Epithelial cell of prostate (primary cell): Measurements from ENCODE around the gene ATP11A.
"Not testable (repeated sequence)": the region's sequence is repeated elsewhere in the genome, so short reads cannot be mapped to it uniquely, and the experiment has no call there.

Experiments used
- DNase-seq: peaks from one replicate; pipeline ENCODE4 v3.0.0-alpha.2; 2011; ENCODE audit warnings: low read depth, low spot score
- H3K27ac ChIP-seq: fragments of 450-650 bp; 2 replicates; pipeline ENCODE4 v1.5.1; 2017; ENCODE audit warnings: mild to moderate bottlenecking

ATP11A gene

GRCh38 chr13:112706171-112706570 is 16.3 kb downstream of the ATP11A start:
- no peak overlapping the region for H3K27ac ChIP-seq
- DNase-seq = no peak

DNA sequence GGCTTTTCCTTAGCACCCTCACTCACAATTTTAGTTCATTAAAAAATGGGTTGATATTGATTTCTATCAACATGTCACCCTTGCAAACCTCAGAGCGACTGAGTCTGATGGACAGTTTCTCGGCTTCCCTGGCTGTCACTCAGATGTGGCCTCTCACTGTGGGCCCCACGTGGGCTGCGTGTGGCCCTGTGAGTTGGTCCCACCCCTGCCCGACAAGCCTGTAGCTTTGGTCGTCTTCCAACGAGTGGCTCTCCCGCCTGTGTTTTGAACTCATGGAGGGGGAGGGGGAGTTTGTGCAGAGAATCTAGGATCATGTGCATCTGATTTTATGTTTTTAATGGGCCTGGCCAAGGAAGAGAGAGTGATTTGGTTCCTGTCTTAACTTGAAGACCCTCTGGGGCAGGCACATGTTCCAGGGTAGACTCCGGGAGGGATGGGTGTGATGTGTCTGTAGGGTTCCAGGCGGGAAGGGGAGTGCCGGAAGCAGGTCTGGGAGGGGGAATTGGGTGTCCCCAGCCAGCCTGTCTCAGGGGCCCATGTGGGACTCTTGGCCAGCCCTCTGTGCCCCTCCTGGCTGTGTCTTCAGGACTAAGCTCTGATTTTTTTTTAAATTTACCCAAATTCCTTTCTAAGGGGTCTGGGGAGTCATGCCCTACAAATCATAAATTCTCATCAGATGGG is 18.9 kb downstream of the ATP11A start:
- no peak for DNase-seq
- no peak overlapping the region for H3K27ac ChIP-seq

DNA sequence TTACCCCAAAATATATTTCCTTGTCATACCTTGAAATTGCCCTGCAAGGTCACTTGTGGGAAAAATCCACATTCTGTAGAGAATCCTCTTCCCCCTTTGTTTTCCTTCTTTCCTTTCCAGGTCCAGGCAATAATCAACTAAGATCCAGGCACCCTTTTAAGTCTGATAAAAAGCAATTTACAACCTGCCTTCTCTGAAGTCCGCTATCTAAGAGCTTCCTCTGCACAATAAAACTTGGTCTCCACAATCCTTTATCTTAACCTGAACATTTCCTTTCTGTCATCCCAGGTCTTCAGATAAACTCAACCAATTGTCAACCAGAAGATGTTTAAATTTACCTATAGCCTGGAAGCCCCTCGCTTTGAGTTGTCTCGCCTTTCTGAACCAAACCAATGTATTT is 19.5 kb downstream of the ATP11A start:
- not testable (repeated sequence) for H3K27ac ChIP-seq, DNase-seq

- no peak overlapping the region for H3K27ac ChIP-seq
- DNase-seq = no peak
These were observed 20.3 kb downstream of the ATP11A start for GRCh38 chr13:112709825-112710783.

GRCh38 chr13:112710855-112711527 is 21.2 kb downstream of the ATP11A start:
- DNase-seq = no peak
- H3K27ac ChIP-seq = peak overlapping the region; percentile 36

GRCh38 chr13:112711528-112712265 is 21.9 kb downstream of the ATP11A start:
- H3K27ac ChIP-seq = peak overlapping the region; percentile 36
- DNase-seq = peak; percentile 60

DNA sequence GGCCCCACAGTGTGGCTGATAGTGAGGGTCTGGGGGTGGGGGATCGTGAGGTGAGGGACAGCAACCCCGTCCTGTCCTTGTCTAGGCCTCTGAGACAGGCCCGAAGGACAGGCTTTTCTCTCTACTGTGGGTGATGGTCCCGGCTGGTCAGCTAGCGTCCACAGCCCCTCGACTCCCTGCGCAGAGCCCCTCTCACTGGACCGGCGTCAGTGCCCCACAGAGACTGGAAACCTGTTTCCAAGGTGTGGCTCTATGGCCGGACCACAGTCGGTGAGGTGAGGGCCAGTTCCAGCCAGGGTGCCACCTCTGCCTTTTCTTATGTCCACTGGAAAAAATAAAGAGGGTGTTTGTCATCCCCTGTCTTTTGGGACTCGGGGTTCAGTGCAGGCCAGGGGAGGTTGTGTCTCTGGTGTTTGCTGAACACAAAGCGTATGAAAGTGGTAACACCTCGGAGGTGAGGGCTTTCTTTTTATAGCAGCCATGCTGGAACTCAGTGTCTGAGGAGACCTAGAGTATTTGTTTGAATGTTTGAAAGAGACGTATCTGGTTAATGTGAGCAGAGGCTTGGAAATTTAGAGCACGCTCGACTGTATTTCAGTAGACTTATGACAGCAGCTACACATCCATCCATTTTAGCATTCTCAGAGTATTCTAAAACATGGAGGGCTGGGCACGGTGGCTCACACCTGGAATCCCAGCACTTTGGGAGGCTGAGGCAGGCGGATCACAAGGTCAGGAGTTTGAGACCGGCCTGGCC is 22.8 kb downstream of the ATP11A start:
- no peak for DNase-seq
- H3K27ac ChIP-seq = no peak overlapping the region

DNA sequence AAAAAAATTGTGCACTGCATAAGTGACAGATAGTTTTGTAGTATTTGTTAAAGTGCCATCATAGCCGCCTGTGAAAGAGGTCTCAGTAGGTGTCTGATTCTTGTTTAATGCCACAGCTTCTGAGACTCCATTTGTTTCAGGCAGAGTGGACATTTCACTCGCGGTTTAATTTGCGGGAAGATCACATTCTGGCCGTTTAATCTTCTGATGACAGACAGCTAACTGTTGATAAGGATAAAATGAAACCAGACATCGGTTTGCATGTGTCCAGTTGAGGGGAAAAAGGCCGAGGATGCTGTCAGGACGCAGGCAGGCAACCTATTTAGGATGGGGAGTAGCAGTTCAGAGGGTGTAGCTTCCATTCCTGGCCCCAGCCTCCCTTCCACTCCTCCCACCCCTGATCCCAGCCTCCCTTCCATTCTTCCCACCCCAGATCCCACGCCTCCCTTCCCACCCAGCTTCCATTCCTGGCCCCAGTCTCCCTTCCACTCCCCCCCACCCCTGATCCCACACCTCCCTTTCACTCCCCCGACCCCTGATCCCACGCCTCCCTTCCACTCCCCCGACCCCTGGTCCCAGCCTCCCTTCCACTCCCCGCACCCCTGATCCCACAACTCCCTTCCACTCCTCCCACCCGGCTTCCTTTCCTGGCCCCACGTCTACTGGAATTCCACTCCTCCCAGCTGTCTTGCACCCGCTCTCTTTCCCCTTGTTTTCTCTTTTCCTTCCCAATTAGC is 23.8 kb downstream of the ATP11A start:
- no peak for DNase-seq
- no peak overlapping the region for H3K27ac ChIP-seq

GRCh38 chr13:112714376-112715174 is 24.7 kb downstream of the ATP11A start:
- no peak overlapping the region for H3K27ac ChIP-seq
- DNase-seq = no peak

DNA sequence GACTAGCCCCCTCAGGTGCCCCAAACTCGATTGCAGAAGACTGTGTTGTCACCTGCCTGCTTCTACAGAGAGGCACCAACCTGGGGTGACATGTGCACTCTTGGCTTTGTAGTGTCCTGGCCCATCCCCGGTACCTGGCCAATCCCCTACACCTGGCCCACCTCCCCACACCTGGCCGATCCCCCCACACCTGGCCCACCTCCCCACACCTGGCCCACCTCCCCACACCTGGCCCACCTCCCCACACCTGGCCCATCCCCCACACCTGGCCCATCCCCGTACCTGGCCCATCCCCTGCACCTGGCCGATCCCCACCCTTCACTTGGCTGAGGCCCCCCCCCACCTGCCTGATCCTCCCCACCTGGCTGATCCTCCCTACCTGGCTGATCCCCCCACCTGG is 25.4 kb downstream of the ATP11A start:
- H3K27ac ChIP-seq = no peak overlapping the region
- no peak for DNase-seq

DNA sequence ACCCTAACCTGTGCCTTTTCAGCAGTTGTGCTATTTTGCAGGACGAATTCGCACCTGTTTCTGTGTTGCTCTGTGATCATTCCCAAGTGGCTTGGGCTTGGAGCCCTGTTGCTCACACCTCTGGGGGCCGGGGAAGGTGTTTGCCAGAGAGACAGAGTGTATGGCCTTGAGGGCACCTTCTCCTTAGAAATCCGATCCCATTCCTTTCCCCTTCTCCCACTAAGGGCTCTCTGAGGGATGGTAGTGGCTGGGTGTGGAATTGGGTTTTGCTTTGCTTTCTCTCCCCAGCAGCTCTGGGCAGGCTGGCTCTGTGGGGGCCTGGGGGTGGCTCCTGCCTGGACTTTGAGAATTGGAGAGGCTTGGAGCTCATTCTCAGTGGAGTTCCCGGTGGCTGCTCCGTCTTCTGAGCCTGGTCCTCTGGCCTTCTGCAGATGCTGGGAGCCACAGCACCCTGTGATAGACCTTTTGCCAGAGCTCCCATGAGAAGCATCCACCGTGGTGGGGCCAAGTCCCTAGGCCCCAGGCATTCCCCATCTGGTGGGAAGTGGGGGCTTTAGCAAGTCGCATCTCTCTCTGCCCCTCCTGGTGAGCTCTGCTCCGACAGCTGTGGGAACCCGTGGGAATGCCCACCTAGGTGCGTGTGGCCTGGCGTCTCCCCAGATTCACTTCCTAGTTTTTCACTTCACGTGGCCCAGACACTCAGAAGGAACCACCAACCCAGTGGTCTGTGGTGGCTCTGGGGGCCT is 26.1 kb downstream of the ATP11A start:
- no peak overlapping the region for H3K27ac ChIP-seq
- no peak for DNase-seq

DNA sequence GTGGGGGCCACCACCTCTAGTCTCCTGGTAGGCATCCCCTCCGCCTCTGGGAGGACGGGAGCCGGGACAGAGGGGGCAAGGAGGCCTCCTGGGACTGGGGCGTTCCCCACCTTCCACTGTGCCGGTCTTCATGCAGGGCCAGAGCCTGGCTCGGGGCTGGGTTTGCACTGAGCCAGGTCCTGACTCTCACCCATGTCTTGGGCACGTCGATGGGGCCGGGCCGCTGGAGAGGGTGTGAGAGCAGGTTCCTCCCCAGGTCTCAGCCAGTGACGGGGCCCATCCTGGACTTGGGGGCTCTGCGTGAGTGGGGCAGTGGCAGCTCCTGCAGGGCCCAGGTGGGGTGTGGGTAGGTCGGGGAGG is 26.6 kb downstream of the ATP11A start:
- H3K27ac ChIP-seq = no peak overlapping the region
- DNase-seq = no peak

DNA sequence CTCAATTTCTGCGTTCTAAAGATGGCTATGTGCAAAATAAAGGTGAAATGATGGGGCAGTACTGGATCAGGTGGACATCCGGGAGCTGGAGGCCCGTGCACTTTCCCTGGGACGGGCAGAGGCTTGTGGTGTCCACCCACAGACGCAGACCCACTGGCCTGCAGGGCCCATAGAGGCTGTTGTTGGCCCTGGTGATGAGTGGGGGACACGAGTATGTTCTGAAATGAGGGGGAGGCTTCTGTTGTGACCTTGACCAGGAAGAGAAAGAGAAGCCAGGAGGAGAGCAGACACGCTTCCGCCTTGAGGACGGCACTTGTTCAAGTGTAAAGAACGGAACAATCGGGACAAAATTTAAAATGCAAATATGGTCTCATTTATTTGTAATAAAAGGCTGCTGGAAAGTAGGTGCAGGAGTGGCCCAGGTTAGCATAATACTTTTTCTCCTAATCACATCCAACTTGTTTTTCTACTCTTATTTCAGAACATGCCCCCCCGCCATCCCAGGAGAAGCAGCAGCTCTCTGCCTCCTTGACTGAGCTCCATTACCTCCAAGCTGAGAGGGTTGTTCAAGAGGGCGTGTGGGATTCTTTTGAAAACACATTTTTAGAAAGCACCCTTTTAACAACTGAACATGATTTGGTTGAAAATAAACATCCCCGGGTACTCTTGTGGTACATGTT is 27.1 kb downstream of the ATP11A start:
- H3K27ac ChIP-seq = no peak overlapping the region
- no peak for DNase-seq

- DNase-seq = no peak
- no peak overlapping the region for H3K27ac ChIP-seq
These were observed 28.5 kb downstream of the ATP11A start for GRCh38 chr13:112718318-112718717.

GRCh38 chr13:112719016-112719415 is 29.2 kb downstream of the ATP11A start:
- DNase-seq = no peak
- H3K27ac ChIP-seq = no peak overlapping the region

DNA sequence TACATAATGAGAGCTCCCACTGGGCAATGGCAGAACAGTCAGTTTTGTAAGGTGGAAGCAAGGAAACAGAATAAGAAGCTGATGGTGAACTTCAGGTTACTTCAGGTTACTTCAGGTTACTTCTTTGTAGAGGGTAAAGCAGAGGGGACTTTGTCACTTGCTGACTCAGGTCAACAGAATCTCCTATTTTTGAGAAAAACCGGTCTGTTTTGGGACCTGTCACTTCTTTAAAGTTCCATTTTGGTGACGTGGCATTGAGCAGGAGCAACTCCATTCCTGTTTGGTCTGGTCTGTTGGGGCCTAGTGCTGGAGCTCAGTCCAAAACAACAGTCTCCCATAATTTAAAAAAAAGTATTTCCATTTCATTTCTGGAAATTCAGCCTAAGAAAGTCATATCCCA is 29.7 kb downstream of the ATP11A start:
- DNase-seq = no peak
- H3K27ac ChIP-seq = no peak overlapping the region

GRCh38 chr13:112720251-112720650 is 30.4 kb downstream of the ATP11A start:
- no peak overlapping the region for H3K27ac ChIP-seq
- no peak for DNase-seq
